Esophagus muscularis mucosa (tissue), 4 donors: ENCODE data around the gene TRAPPC12.

Source experiments
- EP300 ChIP-seq: sonication (generic); formaldehyde crosslinking; IDR thresholded peaks from one replicate; pipeline ENCODE4 v1.6.1; 2017; ENCODE audit warnings: antibody characterized with exemption
- POLR2A ChIP-seq: fragments of 450-650 bp; IDR thresholded peaks from one replicate; pipeline ENCODE4 v1.6.1; 2017; ENCODE audit warnings: antibody characterized with exemption, moderate library complexity, mild to moderate bottlenecking, low read depth
- POLR2AphosphoS5 ChIP-seq, 2 donors: sonication (generic); formaldehyde crosslinking; IDR thresholded peaks; one replicate each; pipeline ENCODE4 v1.6.1; 2017; ENCODE audit warnings: antibody characterized with exemption in 2 of 2
- TF ChIP-seq, protein P1 (sequence below), 3 experiments: fragments of 200-600 bp in 2 of 3; fragments of 450-650 bp in 1 of 3; sonication (generic) in 2 of 3; IDR thresholded peaks; one replicate each; pipeline ENCODE4 v1.5.1; 2017 to 2019; ENCODE audit warnings: antibody characterized with exemption in 3 of 3, mild to moderate bottlenecking in 2 of 3, moderate library complexity in 1 of 3

DNA sequence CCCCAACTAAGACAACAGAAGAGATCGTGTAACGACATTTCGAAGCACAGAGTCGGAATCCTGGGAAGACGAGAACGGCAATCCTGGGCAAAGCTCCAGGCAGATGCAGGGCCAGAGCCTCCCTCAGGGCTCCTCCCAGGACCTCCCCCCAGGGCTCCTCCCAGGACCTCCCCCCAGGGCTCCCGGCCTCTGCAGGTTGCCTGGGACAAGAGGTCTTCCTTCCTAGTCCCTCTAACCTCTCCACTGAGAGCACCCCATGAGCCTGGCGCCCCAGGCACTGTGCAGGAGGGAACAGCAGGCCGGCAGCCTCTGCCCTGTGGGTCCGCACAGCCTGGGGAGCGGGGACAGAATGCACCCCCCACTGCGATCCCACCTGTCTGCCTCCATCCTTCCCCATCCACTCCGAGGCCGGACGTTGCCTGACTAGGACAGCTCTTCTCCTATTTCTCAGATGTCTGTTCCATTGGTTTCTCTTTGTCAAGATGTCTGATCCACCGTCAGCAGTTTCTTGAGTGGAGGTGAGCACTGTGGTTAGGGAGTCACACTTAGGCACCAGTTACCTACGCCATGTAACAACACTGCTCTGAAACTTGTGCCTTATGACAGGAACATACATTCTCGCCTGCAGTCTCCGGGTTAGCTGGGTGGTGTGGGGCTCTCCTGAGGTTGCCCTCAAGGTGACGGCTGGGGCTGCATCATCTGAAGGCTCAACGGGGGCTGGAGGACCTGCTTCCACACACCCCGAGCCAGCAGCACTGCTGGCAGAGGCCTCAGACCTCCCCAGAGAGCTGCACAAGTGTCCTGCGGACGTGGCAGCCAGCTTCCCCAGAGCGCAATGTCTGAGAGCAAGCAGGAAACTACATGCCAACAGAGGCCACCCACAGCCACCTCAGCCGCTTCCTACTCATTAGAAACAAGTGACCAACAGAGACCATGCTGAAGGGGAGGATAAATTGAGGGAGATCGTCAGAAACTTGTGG lies 111.0 kb downstream of the TRAPPC12 start:
- TF ChIP-seq, protein P1, sequence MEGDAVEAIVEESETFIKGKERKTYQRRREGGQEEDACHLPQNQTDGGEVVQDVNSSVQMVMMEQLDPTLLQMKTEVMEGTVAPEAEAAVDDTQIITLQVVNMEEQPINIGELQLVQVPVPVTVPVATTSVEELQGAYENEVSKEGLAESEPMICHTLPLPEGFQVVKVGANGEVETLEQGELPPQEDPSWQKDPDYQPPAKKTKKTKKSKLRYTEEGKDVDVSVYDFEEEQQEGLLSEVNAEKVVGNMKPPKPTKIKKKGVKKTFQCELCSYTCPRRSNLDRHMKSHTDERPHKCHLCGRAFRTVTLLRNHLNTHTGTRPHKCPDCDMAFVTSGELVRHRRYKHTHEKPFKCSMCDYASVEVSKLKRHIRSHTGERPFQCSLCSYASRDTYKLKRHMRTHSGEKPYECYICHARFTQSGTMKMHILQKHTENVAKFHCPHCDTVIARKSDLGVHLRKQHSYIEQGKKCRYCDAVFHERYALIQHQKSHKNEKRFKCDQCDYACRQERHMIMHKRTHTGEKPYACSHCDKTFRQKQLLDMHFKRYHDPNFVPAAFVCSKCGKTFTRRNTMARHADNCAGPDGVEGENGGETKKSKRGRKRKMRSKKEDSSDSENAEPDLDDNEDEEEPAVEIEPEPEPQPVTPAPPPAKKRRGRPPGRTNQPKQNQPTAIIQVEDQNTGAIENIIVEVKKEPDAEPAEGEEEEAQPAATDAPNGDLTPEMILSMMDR (IDR thresholded peaks at IDR 0.05): no peak
- no peak for TF ChIP-seq POLR2AphosphoS5 (IDR thresholded peaks at IDR 0.05)
- no peak for TF ChIP-seq EP300
- TF ChIP-seq POLR2A: no peak
